Stimulated activated CD4-positive, alpha-beta T cell treated with anti-CD3 and anti-CD28 coated beads, Interleukin-4, amount 100 ng/mL, for 48 hours (primary cell): Measurements from ENCODE around the gene ZNF655.
"Not testable (repeated sequence)": the region's sequence is repeated elsewhere in the genome, so short reads cannot be mapped to it uniquely, and the experiment has no call there.

Source experiments
- DNase-seq, 2 donors: peaks; one replicate each; pipeline ENCODE4 v3.0.0-alpha.2; 2020; ENCODE audit warnings: low read depth in 2 of 2

Gene ZNF655, protein sequence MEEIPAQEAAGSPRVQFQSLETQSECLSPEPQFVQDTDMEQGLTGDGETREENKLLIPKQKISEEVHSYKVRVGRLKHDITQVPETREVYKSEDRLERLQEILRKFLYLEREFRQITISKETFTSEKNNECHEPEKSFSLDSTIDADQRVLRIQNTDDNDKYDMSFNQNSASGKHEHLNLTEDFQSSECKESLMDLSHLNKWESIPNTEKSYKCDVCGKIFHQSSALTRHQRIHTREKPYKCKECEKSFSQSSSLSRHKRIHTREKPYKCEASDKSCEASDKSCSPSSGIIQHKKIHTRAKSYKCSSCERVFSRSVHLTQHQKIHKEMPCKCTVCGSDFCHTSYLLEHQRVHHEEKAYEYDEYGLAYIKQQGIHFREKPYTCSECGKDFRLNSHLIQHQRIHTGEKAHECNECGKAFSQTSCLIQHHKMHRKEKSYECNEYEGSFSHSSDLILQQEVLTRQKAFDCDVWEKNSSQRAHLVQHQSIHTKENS

DNA sequence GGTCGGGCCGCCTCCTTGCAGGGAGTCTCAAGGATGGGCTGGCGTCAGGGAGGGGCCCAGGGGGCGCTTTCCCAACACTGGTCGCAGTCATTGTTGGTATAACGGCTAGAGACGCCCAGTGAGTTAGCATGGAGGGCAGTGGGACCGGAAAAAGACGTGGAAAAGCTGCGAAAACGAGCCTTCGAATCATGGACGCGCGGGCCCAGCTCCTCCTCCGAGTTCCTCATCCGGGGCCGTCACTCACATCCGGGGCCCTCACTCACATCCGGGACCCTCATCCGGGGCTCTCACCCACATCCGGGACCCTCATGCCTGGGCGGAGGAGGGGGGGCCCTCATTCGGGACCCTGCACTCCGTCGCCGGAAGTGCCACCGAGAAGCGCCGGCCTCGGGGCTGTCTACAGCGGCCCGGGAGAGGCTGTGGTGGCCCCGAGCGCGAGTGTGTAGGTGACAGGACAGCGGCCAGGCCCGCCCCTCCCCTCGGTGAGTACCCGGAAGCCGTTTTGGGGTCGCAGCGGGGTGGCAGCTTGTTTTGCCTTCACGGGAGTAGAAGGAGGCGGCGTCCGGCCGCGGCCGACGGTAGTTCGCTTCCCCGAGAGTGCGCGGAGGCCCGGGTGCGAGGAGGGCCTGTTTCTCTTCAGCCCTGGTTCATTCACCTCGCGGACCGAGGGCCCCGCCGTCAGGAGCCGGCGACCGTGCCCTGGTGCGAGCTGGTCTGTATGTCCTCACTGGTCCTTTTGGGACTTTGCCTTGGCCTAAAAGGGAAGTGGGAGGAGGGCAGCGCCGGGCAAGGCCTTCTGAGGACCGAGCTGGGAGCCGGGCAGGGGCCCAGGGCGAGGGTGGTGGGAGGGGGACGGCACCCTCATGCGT, at the start of gene ZNF655:
Gene ZNF655, plus strand, starts transcription at position 337 of the 869 bp plus-strand sequence. CDS start 1,918 bp downstream, outside the sequence.
- DNase-seq, result peak; percentile 79 to 80

DNA sequence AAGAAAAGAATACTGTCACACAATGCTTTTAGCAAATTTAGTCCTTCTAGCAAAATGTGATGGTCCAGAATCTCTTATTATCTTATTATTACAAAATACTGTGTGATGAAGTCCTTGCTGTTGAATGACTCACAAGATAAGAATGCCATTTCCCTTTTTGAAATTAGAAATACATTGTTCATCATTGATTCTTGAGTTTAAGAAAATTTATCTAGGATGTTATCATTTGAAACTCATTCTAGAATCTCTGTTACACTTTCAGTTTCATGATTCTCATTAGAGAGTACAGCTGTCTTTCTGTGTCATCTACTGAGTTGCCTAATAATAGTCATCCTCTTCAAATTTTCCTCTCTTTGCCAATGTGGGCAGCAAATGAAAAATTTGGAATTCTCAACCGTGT, 44.4 kb upstream of the ZNF655 start:
- no peak for DNase-seq

DNA sequence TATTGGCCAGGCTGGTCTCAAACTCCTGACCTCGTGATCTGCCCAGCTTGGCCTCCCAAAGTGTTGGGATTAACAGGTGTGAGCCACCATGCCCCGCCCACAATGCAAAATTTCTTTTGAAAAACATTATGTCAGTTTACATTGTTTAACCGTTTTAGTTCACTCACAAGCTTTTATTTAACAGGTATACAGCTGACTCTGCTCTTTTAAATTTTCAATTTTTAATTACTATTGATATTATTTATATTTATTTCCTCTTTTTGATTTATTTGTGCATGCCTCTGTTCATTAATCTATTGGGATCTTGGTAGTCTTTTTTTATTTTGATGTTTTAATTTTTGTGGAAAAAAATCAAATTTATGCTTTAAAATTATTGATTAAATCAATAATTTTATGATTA, 37.0 kb upstream of the ZNF655 start:
- DNase-seq, result no peak

DNA sequence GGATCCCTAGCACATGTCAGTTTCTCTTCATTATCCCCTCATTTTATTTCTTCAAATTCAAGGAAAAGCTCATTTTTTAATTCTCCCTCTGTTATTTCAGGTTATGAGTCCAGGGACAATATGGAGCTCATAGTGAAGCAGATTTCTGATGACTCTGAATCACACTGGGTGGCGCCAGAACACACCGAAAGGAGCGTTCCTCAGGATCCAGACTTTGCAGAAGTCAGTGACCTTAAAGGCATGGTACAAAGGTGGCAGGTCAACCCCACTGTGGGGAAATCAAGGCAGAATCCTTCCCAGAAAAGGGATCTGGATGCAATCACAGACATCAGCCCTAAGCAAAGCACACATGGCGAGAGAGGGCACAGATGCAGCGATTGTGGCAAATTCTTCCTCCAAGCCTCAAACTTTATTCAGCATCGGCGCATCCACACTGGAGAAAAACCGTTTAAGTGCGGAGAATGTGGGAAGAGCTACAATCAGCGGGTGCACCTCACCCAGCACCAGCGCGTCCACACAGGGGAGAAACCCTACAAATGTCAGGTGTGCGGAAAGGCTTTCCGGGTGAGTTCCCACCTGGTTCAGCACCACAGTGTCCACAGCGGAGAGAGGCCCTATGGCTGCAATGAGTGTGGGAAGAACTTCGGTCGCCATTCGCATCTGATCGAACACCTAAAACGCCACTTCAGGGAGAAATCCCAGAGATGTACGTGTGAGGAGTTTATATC, 32.6 kb upstream of the ZNF655 start:
- no peak for DNase-seq

DNA sequence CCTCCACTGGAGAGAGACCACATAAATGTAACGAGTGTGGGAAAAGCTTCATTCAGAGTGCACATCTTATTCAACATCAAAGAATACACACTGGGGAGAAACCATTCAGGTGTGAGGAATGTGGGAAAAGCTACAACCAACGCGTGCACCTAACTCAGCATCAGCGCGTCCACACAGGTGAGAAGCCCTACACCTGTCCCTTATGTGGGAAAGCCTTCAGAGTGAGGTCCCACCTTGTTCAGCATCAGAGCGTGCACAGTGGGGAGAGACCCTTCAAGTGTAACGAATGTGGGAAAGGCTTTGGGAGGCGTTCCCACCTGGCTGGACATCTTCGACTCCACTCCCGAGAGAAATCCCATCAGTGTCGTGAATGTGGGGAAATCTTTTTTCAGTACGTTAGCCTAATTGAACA, 27.1 kb upstream of the ZNF655 start:
- DNase-seq, result no peak

DNA sequence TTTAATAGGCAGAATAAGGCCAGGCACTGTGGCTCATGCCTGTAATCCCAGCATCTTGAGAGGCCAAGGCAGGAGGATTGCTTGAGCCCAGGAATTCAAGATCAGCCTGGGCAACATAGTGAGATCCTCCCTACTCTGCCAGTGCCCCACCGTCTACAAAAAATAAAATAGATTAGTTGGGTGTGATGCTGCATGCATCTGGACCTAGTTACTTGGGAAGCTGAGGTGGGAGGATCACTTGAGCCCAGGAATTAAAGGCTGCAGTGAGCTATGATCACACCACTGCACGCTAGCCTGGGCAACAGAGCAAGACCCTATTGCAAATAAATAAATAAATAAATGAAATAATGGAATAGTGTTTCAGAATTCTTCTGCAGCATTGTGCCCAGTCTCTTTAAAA, 22.8 kb upstream of the ZNF655 start:
- no peak for DNase-seq

DNA sequence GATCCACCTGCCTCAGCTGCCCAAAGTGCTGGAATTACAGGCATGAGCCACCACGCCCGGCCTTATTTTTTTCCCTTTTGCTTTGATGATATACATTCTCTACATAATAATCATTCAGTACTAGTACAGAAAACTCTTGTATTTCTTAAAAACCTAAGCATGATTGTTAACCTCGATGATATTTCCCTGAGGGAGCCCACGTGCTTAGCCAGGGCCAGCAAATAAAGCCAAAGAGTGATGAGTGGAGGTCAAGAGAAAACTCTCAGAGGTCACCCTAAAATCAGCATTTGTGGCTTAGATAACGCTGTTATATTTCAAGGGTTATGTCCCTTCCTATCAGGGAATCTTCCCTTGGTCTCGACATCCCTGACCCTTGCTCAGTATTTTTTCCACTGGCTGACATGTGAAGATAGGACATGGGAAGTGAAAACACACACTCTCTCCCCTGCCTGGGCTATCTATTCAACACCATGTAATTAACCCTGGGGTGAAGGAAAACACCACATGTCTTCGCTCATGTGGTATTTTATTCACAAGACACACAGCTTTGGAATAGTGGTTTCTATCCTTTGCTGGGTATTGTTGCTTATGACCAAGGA, 19.1 kb upstream of the ZNF655 start:
- DNase-seq, result no peak

DNA sequence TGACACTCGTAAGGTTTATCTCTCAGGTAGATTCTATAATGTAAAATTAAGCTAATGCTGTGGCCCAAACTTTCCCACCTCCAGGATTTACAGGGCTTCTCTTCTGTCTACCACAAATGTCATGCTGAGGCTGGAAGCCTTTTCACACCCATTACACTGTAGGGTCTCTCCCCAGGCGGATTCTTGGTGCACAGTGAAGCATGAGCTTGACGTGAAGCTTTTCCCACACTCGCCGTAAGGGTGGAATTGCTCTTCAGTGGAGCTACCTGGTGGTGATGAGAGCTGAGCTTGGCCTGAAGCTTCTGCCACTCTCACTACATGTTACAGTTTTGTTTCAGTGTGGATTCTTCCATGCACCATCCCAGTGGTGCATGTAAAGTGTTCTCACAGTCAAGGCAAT, 17.9 kb upstream of the ZNF655 start:
- no peak for DNase-seq

DNA sequence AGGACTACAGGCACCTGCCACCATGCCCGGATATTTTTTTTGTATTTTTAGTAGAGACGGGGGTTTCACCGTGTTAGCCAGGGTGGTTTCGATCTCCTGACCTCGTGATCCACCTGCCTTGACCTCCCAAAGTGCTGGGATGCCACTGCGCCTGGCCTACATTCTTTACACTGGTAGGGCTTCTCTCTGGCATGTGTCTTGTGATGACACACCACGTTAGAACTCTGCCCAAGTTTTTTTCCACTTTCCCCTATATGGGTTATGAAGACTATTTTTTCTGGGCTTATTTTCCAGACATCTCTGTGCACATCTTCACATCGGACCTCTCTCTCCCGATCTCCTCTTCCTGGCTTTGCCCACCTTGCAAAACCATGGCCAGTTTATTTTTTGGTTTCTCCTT, 17.2 kb upstream of the ZNF655 start:
- no peak for DNase-seq

DNA sequence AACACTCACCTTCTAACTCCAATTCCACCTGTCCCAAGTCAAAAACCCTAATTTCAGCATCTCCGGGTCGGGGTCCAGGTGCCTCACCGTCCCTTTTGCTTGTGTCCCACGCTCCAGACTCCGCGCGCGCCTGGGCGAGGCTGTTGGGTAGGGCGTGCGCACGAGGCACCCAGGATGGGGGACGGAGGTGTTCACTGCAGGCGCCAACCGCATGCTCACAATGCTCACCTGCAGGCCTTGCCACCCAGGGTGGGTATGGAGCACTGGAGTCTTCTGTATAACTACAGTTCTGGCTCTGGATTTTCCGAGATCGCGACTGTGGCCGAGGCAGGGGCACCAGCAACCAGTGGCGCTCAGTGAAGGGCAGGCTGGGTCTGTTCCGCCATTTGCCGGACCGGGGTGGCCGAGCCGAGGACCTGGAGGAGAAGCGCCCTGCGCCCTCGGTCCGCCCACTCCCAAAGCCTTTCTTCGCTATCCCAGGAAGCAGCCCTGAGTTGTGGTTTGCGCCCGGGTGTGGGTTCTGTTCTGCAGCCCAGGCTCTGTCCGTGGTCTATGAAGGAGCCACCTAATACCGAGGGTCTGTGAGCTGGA, 15.3 kb upstream of the ZNF655 start:
- no peak for DNase-seq

DNA sequence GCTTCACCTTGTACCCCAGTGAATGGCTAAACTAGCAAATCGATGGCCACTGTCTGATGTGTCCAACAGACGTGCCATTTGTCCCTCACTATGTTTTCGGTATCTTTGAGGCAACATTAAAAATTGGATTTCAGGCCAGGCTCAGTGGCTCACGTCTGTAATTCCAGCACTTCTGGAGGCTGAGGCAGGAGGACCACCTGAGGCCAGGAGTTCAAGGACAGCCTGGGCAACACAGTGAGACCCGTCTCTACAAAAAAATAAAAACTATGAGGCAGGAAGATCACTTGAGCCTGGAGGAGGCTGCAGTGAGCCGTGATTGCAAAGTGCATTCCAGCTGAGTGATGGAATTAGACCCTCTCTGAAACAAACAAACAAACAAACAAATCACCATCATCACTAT, 14.5 kb upstream of the ZNF655 start:
- DNase-seq, result no peak

DNA sequence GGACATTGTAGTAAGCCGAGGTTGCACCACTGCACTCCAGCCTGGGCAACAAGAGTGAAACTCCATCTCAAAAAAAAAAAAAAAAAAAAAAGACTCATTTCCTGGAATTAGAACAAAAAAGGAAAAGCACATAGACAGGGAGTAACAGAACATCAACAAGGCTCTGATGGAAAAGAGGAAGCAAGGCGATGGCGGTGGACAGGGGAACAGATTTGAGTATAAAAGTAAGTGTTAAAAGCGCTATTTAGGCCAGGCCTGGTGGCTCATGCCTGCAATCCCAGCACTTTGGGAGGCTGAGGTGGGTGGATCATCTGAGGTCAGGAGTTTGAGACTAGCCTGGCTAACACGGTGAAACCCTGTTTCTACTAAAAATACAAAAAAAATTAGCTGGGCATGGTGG, 13.1 kb upstream of the ZNF655 start:
- DNase-seq, result not testable (repeated sequence)

DNA sequence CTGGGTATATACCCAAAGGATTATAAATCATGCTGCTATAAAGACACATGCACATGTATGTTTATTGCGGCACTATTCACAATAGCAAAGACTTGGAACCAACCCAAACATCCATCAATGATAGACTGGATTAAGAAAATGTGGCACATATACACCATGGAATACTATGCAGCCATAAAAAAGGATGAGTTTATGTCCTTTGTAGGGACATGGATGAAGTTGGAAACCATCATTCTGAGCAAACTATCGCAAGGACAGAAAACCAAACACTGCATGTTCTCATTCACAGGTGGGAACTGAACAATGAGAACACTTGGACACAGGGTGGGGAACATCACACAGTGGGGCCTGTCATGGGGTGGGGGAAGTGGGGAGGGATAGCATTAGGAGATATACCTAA, 8.9 kb upstream of the ZNF655 start:
- DNase-seq, result not testable (repeated sequence)

DNA sequence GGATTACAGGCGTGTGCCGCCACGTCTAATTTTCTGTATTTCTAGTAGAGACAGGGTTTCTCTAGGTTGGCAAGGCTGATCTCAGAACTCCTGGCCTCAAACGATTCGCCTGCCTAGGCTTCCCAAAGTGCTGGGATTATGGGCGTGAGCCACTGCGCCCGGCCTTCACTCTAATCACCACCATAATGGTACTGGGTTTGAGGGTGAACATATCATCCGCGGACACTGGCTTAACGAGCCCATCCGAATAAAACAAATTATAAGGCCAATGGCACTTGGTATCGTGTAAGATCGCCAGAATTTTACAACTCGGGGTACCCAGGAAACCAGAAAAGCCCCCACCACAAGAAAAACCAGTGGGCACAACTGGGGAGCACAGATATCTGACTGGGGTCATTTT, 7.1 kb upstream of the ZNF655 start:
- DNase-seq, result no peak

DNA sequence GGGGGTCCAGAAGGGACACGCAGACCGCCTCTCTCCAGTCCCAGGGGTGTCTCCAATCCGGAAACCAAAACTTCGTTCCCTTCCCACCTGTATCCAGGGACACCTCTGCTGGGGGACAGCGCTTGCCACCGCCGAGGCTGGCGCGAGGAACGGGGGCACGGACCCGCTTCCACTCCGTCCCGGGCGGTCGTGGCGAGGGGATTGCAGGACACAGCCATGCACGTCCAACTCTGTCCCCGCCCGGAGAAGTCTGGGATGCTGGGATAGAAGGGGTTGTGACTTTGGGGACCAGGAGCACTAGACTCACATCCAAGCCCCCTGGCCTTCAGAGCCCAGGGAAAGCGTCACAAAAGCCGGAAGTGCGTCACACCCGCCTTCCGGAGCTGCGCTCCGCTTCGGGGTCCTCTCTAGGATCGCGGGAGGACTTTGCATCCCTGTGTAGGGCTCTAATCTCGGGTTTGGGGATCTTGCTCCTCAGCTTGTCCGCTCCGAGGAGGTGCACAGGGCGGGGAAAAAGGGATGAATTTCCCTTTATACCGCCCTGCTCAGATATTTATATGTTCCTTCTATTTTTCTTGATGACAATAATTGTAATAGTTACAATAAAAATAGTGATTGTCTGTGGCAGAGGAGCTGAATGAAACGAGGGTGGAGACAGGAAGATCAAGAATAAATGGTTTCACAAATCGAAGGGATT, 6.5 kb upstream of the ZNF655 start, which contains the start of gene FAM200A:
Gene FAM200A, minus strand, starts transcription at position 348 of the 697 bp plus-strand sequence. CDS start 3,707 bp downstream, outside the sequence.
- DNase-seq, result peak; percentile 71 to 80

DNA sequence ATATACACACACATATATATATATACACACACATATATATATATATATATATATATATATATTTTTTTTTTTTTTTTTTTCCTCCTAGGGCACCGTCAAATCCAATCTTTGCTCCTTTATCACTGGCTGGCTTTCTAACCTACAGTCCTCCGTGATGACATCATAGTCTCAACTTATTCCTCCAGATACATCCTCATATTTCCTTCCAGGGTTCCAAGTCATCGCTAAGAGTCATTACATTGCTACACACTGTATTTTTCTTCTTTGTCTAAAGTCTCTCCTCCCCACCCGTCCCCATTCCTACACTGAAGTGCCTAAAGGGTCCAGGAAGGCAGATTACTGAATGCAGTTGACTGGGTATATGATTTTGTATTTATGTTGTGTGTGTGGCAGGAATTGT, 5.4 kb upstream of the ZNF655 start:
- DNase-seq, result no peak

DNA sequence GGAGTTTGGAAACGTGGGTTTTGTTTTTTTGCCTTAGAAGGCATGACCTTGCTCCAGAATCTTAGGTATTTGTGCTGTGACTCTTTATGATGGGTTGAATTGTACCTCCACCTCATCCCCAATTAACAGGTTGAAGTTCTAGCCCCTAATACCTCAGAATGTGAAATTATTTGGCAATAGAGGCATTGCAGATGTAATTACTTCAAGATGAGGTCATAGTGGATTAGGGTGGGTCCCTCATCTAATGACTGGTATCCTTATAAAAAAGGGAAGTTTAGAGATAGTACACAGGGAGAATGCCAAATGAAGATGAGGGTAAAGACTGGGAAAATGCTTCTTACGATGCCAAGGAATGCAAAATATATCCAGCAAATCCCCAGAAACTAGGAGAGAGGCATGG, 3.5 kb upstream of the ZNF655 start:
- DNase-seq, result no peak

DNA sequence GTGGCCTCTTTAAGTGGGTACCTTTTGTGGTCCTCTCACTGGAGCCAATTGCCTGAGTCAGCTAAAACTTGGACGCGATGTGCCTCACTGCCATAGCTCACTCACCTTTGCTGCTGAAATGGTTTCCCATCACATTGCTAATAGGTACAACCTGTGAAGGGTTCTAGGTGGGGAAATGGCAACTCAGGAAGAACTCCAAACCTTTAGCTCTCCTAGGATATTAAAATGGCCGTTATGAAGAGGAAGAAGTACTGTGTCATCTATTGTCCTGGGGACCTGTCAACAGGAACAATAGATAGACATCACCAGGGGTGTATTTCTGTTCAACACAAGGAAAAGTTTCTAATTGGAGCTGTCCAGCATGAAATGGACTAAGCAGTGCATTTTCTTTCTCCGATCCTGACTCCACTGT, 1.2 kb upstream of the ZNF655 start:
- no peak for DNase-seq

DNA sequence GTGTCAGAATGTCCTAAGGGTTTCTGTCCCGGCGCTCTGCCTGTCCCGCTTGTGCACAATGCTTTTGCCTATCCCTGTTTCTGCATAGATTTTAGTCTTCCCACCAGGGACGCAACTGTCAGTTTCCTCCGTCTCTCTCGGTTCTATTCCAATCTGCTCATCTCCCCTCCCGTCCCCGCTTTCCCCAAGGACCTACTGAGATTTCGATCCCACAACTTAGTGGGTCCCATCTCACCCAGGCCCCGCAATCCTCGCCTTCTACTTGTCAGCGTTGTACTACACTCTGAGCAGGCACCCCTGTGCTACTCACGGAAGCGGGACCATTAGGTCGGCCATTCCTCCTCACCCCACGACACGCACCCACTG, 519 bp upstream of the ZNF655 start:
- no peak for DNase-seq

DNA sequence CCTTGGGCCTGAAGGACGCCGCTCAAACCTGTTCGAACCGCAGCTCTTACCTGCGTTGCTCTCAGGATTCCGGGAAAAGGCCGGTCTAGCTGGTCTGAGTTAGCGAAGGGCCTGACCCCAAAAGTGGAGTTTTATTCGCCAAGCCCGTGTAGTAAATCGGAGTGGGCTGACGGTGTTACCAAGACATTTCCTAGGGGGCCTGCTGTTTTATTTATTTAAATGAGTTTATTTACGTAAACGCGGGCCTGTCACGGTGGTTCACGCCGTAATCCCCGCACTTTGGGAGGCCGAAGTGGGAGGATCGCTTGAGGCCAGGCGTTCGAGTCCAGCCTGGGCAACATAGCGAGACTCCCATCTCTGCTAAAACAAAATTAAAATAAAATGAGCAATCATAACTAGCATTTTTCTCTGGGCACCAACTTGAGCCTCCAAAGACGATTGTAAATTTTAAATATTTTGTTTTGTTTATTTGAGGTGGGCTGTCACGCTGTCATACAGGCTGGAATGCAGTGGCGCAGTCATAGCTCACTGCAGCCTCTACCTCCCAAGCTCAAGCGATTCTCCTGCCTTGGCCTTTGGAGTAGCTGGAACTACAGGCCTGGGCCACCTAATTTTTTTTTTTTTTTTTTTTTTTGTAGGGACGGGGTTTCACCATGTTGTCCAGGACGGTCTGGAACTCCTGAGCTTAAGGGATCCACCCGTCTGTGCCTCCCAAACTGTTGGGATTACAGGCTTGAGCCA, 903 bp downstream of the ZNF655 start:
- no peak for DNase-seq
